Heart left ventricle (tissue), 13 donors: ENCODE data around the gene CAT.

Experiments
- CTCF ChIP-seq, 12 donors: fragments of 200-600 bp; sonication (generic) in 4 of 12; IDR thresholded peaks; one replicate each; pipeline versions ENCODE4 v1.5.0 to v1.8.0; 2018 to 2022; ENCODE audit warnings: antibody characterized with exemption in 12 of 12, mild to moderate bottlenecking in 5 of 12
- POLR2A ChIP-seq, 2 donors: fragments of 450-650 bp; IDR thresholded peaks; one replicate each; pipeline ENCODE4 v1.6.1; 2017; ENCODE audit warnings: antibody characterized with exemption in 2 of 2, mild to moderate bottlenecking in 2 of 2, moderate library complexity in 2 of 2
- donor health status: ischemic (EF 13 %, LVEDD 7.1; RV severe dilation, severe dysfunction).
- donor health status: DM: no; HTN: yes; CAD: no.
- donor health status: DM: no; HTN: no; CAD: no.
- donor health status: ischemic (EF 25% LVEDD 6.9; RV normal size, moderate dysfunction).
- donor health status: ischemic (EF 25% LVEDD 5.7; RV mildly dilated, moderate dysfunction).
- donor health status: ischemic (EF 35%, LVEDD 5.7; RV mildly dilated, moderate dysfunction).
- donor health status: nonischemic (EF 11% LVEDD 7.7; RV severe dilation, severe dysfunction).
- donor health status: DM: yes; HTN: yes; CAD: no.
- donor health status: PGD.
- donor health status: ischemic (EF 29% LVEDD 5.4; RV normal size, mild dysfunction).
- donor health status: nonischemic (EF 23%, LVEDD 6.1; RV moderate dilation, normal function).

GRCh38 chr11:34425867-34426266 is 12.9 kb upstream of the CAT start:
- no peak for TF ChIP-seq CTCF (IDR thresholded peaks at IDR 0.05)
- TF ChIP-seq POLR2A (IDR thresholded peaks at IDR 0.05) = no peak
